ENCODE measurements around the gene LRRFIP2. TPM values are rescaled to one million over a fixed set of nuclear protein-coding genes. Genes with fewer than 3 reads are reported as not detected.
"Not testable (repeated sequence)": the region's sequence is repeated elsewhere in the genome, so short reads cannot be mapped to it uniquely, and the experiment has no call there.

The LRRFIP2 gene
- total and polyA plus RNA-seq, 2 experiments from 2014 or later = 77.6 to 77.7 TPM

DNA sequence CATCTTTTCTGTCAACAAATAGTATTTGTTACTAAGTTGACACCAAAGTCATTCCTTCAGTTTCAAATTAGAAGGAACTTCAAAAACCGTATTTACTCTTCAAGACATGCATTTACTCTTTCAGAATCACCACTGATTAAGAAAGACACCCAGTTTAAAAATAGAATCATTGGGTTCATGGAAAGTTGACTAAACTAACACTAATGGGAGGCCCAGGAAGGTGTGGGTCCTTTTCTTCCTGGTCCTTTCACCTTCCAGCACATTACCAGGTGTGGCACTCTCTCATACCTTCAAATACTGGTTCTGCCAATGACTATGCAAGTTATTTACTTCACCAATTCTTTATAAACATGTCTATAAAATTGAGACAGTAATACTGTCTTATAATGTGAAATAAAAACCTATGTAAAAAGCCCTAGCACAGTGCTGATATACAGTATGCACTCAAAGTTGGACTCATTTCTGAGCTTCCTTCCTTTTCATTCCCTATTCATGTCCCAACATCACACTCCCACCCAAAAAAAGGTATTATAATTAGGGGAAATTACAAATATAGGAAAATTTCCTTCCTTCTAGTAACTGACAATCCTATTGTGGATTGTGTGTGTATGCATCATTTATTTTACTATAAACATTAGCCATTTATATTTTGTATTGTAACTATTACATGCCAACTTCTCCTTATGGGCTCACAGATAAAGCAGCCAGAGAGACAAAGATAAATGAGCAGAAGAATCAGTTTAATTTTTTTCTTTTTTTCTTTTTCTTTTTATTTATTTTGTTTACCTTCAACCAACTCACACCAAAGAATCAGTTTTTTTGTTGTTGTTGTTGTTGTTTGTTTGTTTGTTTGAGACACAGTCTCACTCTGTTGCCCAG, 48.9 kb downstream of the LRRFIP2 start:
- Histone ChIP-seq H3K27me3 (replicated peaks; ENCODE audit: insufficient read depth) (no peaks in the 10 kb centered on the region), H3K4me3 (no peak overlapping the region), H3K9me3 (ENCODE audit: low read depth) (no peaks in the 10 kb centered on the region), H2AFZ (no peak overlapping the region), H3K4me1 (ENCODE audit: insufficient read depth) (peaks cover 11% of the 10 kb centered on the region), H4K20me1 (ENCODE audit: insufficient read depth) (no peaks in the 10 kb centered on the region), H3K27ac (no peak overlapping the region), H3K79me2 (ENCODE audit: insufficient read depth) (peaks cover 99% of the 10 kb centered on the region), H3K36me3 (ENCODE audit: low read depth) (peaks cover 3% of the 10 kb centered on the region; the same call in 1 of the 2 replicates), H3F3A (ENCODE audit: insufficient read depth) (peaks cover 9% of the 10 kb centered on the region), H3K4me2 (ENCODE audit: unreplicated experiment) (no peak overlapping the region), H3K9me2 (ENCODE audit: insufficient read depth) (no peaks in the 10 kb centered on the region), H3K9ac (no peak overlapping the region)
- WGBS, 2 experiments (ENCODE audit: low coverage in 1 of 2, low lambda C conversion rate in 2 of 2, missing lambda C conversion rate in 2 of 2) = 86 to 97% methylated on average over 1 of the region's 1 CpG
- TF ChIP-seq EZH2 (IDR thresholded peaks at IDR 0.05; ENCODE audit: insufficient read depth, poor library complexity, severe bottlenecking) = no peak
- no peak for TF ChIP-seq EZH2phosphoT487 (IDR thresholded peaks at IDR 0.05; ENCODE audit: insufficient read depth, low read depth)
- no peak for DNase-seq
- in situ Hi-C loops (cut with MboI) = no loop called here

DNA sequence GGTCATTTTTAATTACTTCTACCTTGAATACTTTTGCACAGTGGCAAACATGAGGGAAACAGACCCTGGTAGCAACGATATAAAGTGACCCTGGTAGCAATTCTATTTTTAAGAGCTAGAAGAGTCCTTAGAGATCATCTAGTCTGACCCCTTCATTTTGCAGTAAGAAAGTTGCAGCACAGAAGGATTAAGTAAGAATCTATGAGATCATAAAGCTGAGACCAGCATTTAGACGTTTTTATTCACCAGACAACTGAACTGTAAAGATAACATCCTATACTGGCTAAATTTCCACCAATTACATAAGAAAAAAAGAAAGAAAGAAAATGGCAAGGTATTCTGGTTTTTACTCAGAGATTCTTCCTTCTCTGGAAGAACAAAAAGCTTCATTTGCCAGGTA, 49.9 kb downstream of the LRRFIP2 start:
- peak; percentile 28 for DNase-seq
- in situ Hi-C loops (cut with MboI) = no loop called here
- H3K4me1 ChIP-seq (ENCODE audit: insufficient read depth) = peaks cover 2% of the 10 kb centered on the region; the same call in 1 of the 2 replicates
- WGBS, 2 experiments (ENCODE audit: low coverage in 1 of 2, low lambda C conversion rate in 2 of 2, missing lambda C conversion rate in 2 of 2) = 53 to 57% methylated on average over 2 of the region's 2 CpGs
- no peaks in the 10 kb centered on the region for H3K27me3 ChIP-seq (replicated peaks; ENCODE audit: insufficient read depth)
- TF ChIP-seq EZH2 (IDR thresholded peaks at IDR 0.05; ENCODE audit: insufficient read depth, poor library complexity, severe bottlenecking) (no peak), EZH2phosphoT487 (IDR thresholded peaks at IDR 0.05; ENCODE audit: insufficient read depth, low read depth) (no peak)
- peaks cover 98% of the 10 kb centered on the region for H3K79me2 ChIP-seq (ENCODE audit: insufficient read depth)
- no peak overlapping the region for H2AFZ ChIP-seq
- no peaks in the 10 kb centered on the region for H3K9me2 ChIP-seq (ENCODE audit: insufficient read depth)
- H3K27ac ChIP-seq = no peak overlapping the region
- no peak overlapping the region for H3K4me3 ChIP-seq
- no peak overlapping the region for H3K9ac ChIP-seq
- H4K20me1 ChIP-seq (ENCODE audit: insufficient read depth) = no peaks in the 10 kb centered on the region
- H3K9me3 ChIP-seq (ENCODE audit: low read depth) = no peaks in the 10 kb centered on the region
- no peak overlapping the region for H3K4me2 ChIP-seq (ENCODE audit: unreplicated experiment)
- peaks cover 3% of the 10 kb centered on the region; the same call in 1 of the 2 replicates for H3K36me3 ChIP-seq (ENCODE audit: low read depth)
- H3F3A ChIP-seq (ENCODE audit: insufficient read depth) = 0 out of 2 replicates have a peak, but pooled peaks cover 5% of the 10 kb centered on the region

DNA sequence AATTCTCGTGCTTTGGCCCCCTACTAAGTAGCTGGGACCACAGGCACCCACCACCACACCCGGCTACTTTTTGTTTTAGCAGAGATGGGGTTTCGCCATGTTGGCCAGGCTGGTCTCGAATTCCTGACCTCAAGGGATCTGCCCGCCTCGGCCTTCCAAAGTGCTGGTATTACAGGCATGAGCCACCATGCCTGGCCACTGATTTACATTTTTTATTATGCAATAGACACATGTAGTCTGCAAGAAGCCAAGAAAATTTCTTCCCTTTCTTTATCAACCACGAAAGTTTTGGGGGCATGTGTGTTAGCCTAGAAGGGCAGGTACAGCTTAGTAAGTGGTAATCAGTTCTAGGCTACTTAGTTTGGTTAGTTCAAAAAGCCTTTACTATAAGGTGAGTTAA, 51.1 kb downstream of the LRRFIP2 start:
- DNase-seq = no peak
- H3K36me3 ChIP-seq (ENCODE audit: low read depth) = peaks cover 3% of the 10 kb centered on the region; the same call in 1 of the 2 replicates
- H3K4me3 ChIP-seq = no peak overlapping the region
- H3K79me2 ChIP-seq (ENCODE audit: insufficient read depth) = peaks cover 96% of the 10 kb centered on the region
- TF ChIP-seq EZH2 (IDR thresholded peaks at IDR 0.05; ENCODE audit: insufficient read depth, poor library complexity, severe bottlenecking) (no peak), EZH2phosphoT487 (IDR thresholded peaks at IDR 0.05; ENCODE audit: insufficient read depth, low read depth) (no peak)
- in situ Hi-C loops (cut with MboI) = no loop called here
- 93 to 94% methylated on average over 7 of the region's 7 CpGs for WGBS, 2 experiments (ENCODE audit: low coverage in 1 of 2, low lambda C conversion rate in 2 of 2, missing lambda C conversion rate in 2 of 2)
- 0 out of 2 replicates have a peak, but pooled peaks cover 5% of the 10 kb centered on the region for H3F3A ChIP-seq (ENCODE audit: insufficient read depth)
- H4K20me1 ChIP-seq (ENCODE audit: insufficient read depth) = no peaks in the 10 kb centered on the region
- H3K9me3 ChIP-seq (ENCODE audit: low read depth) = no peaks in the 10 kb centered on the region
- no peaks in the 10 kb centered on the region; the same call in 1 of the 2 replicates for H3K4me1 ChIP-seq (ENCODE audit: insufficient read depth)
- no peak overlapping the region for H3K9ac ChIP-seq
- H3K27ac ChIP-seq = no peak overlapping the region
- no peaks in the 10 kb centered on the region for H3K9me2 ChIP-seq (ENCODE audit: insufficient read depth)
- no peak overlapping the region for H2AFZ ChIP-seq
- H3K4me2 ChIP-seq (ENCODE audit: unreplicated experiment) = no peak overlapping the region
- no peaks in the 10 kb centered on the region for H3K27me3 ChIP-seq (replicated peaks; ENCODE audit: insufficient read depth)

GRCh38 chr3:37122069-37122468, 52.3 kb downstream of the LRRFIP2 start:
- in situ Hi-C loops (cut with MboI); H3K27me3 ChIP-seq (replicated peaks; ENCODE audit: insufficient read depth); H3K4me3 ChIP-seq; H3K9ac ChIP-seq; DNase-seq; H2AFZ ChIP-seq; H3K4me1 ChIP-seq (ENCODE audit: insufficient read depth); H3K36me3 ChIP-seq (ENCODE audit: low read depth); H3K9me2 ChIP-seq (ENCODE audit: insufficient read depth); H4K20me1 ChIP-seq (ENCODE audit: insufficient read depth); H3K4me2 ChIP-seq (ENCODE audit: unreplicated experiment); H3F3A ChIP-seq (ENCODE audit: insufficient read depth); H3K9me3 ChIP-seq (ENCODE audit: low read depth); H3K27ac ChIP-seq: not testable (repeated sequence)
- peaks cover 89% of the 10 kb centered on the region for H3K79me2 ChIP-seq (ENCODE audit: insufficient read depth)
- WGBS, 2 experiments (ENCODE audit: low coverage in 1 of 2, low lambda C conversion rate in 2 of 2, missing lambda C conversion rate in 2 of 2) = 98% methylated on average over 6 of the region's 6 CpGs

All from GM23248 (cell line).